ENCODE data around the gene PDIA5.
"Not testable (repeated sequence)": the region's sequence is repeated elsewhere in the genome, so short reads cannot be mapped to it uniquely, and the experiment has no call there.

PDIA5 gene

GRCh38 chr3:123096126-123096525 lies 29.3 kb downstream of the PDIA5 start:
- DNase-seq, result no peak

GRCh38 chr3:123096731-123097130 lies 29.9 kb downstream of the PDIA5 start:
- no peak for DNase-seq

GRCh38 chr3:123098426-123099330 lies 31.9 kb downstream of the PDIA5 start:
- no peak for DNase-seq

- no peak for DNase-seq
These were observed 32.7 kb downstream of the PDIA5 start for GRCh38 chr3:123099331-123100192.

GRCh38 chr3:123100193-123100776 lies 33.5 kb downstream of the PDIA5 start:
- no peak for DNase-seq

GRCh38 chr3:123102249-123102648 lies 35.4 kb downstream of the PDIA5 start:
- no peak for DNase-seq

GRCh38 chr3:123102826-123103225 lies 36.0 kb downstream of the PDIA5 start:
- no peak for DNase-seq

GRCh38 chr3:123104550-123104949 lies 37.7 kb downstream of the PDIA5 start:
- no peak for DNase-seq

- DNase-seq, result no peak
These were observed 38.7 kb downstream of the PDIA5 start for GRCh38 chr3:123105201-123106189.

- no peak for DNase-seq
These were observed 43.6 kb downstream of the PDIA5 start for GRCh38 chr3:123110282-123110975.

GRCh38 chr3:123110976-123111615 lies 44.3 kb downstream of the PDIA5 start:
- no peak for DNase-seq

GRCh38 chr3:123111640-123112039 lies 44.8 kb downstream of the PDIA5 start:
- no peak for DNase-seq

- DNase-seq, result no peak
These were observed 45.4 kb downstream of the PDIA5 start for GRCh38 chr3:123112232-123112631.

GRCh38 chr3:123112656-123113055 lies 45.8 kb downstream of the PDIA5 start:
- not testable (repeated sequence) for DNase-seq

- no peak for DNase-seq
These were observed 47.1 kb downstream of the PDIA5 start for GRCh38 chr3:123113889-123114450.

GRCh38 chr3:123116116-123116515 lies 49.3 kb downstream of the PDIA5 start:
- DNase-seq, result no peak

- DNase-seq, result no peak
These were observed 52.6 kb downstream of the PDIA5 start for GRCh38 chr3:123119388-123119787.

- DNase-seq, result no peak
These were observed 53.0 kb downstream of the PDIA5 start for GRCh38 chr3:123119802-123120201.

- DNase-seq, result no peak
These were observed 53.7 kb downstream of the PDIA5 start for GRCh38 chr3:123120573-123120972.

- no peak for DNase-seq
These were observed 55.2 kb downstream of the PDIA5 start for GRCh38 chr3:123122057-123122456.
